ENCODE results near the gene KRT84.
A peak's percentile ranks its signal among the peaks of the same experiment; 100 is the strongest.
"Not testable (repeated sequence)": the region's sequence is repeated elsewhere in the genome, so short reads cannot be mapped to it uniquely, and the experiment has no call there.

Gene KRT84

GRCh38 chr12:52355176-52355575 lies 30.3 kb downstream of the KRT84 start:
- no peak for DNase-seq

DNA sequence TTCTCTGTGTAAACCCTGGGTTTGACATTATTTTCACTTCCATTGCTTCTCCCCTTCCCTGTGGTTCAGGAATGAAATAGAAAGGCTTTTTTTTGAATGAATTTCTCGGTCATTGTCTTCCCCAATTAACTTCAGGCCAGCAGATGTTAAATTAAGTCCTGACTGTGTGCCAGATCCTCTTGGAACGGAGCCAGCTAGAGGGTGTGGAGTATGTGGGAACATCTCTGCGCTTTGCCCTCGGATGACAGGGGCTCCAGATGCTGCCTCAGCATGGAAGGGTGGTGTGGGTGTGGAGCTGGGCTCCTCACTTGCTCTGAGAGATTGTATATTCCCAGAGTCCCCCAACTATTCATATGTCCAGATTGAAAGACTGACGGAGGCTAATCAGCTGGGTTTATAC lies 31.3 kb downstream of the KRT84 start:
- TF ChIP-seq POLR2A (IDR thresholded peaks at IDR 0.05; ENCODE audit: low read length) (no peak), GATA1 (IDR thresholded peaks at IDR 0.05; ENCODE audit: low read depth, low read length) (no peak)

More at GRCh38 chr12:52355176-52355575, 30.3 kb downstream of the KRT84 start:
- TF ChIP-seq GATA1 (IDR thresholded peaks at IDR 0.05; ENCODE audit: low read depth, low read length): no peak
- no peak for TF ChIP-seq POLR2A (IDR thresholded peaks at IDR 0.05; ENCODE audit: low read length)

DNA sequence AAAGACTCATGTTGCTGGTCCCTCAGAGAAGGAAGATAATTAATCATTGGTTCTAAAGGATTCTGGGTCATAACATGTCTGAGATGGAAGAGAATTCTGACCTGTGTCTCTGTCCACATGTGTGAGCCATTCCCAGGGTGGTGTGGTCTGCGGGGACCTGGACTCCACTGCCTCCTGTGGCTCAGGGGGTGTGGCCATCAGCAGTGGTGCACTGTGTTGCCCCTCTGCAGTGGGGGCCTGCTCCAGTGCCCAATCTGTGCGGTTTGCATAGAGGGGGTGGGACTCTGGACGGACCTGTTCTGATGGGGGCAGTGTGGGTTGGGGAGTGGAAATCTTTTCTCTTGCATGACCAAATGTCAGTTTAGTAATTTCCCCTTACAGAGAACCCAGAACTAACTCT lies 31.7 kb downstream of the KRT84 start:
- no peak for DNase-seq
- TF ChIP-seq GATA1 (IDR thresholded peaks at IDR 0.05; ENCODE audit: low read depth, low read length): no peak
- no peak for TF ChIP-seq POLR2A (IDR thresholded peaks at IDR 0.05; ENCODE audit: low read length)

More for the DNA sequence above, 31.3 kb downstream of the KRT84 start:
- peak in 1 of 2 experiments; percentile 6 for DNase-seq

DNA sequence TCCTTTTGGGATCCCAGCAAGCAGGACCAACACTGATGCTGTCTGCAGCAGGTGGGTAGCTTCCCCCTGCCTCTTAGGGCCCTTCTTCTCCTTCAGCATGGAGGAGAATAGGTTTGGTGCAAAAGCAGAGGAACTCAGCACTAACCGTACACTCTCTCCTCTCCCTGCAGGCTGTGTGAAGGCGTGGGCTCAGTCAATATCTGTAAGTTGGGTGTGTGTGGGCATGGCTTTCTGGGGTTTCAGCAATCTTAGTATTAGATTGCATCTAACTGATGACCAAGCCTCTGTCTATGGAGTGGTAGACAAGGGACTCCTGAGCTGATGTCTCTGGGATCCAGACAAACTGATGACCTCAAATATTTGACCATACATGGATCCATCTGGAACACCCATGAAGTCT lies 32.5 kb downstream of the KRT84 start:
- TF ChIP-seq GATA1 (IDR thresholded peaks at IDR 0.05; ENCODE audit: low read depth, low read length): no peak
- TF ChIP-seq POLR2A (IDR thresholded peaks at IDR 0.05; ENCODE audit: low read length): no peak
- no peak for DNase-seq

- TF ChIP-seq GATA1 (IDR thresholded peaks at IDR 0.05; ENCODE audit: low read depth, low read length) (no peak), POLR2A (IDR thresholded peaks at IDR 0.05; ENCODE audit: low read length) (no peak)
- DNase-seq: no peak
These were observed 34.0 kb downstream of the KRT84 start for GRCh38 chr12:52351196-52352059.

GRCh38 chr12:52350786-52351185 lies 34.7 kb downstream of the KRT84 start:
- TF ChIP-seq GATA1 (IDR thresholded peaks at IDR 0.05; ENCODE audit: low read depth, low read length): no peak
- TF ChIP-seq POLR2A (IDR thresholded peaks at IDR 0.05; ENCODE audit: low read length): no peak
- DNase-seq: no peak

GRCh38 chr12:52350021-52350620 lies 35.3 kb downstream of the KRT84 start:
- no peak for TF ChIP-seq POLR2A (IDR thresholded peaks at IDR 0.05; ENCODE audit: low read length)
- TF ChIP-seq GATA1 (IDR thresholded peaks at IDR 0.05; ENCODE audit: low read depth, low read length): no peak

DNA sequence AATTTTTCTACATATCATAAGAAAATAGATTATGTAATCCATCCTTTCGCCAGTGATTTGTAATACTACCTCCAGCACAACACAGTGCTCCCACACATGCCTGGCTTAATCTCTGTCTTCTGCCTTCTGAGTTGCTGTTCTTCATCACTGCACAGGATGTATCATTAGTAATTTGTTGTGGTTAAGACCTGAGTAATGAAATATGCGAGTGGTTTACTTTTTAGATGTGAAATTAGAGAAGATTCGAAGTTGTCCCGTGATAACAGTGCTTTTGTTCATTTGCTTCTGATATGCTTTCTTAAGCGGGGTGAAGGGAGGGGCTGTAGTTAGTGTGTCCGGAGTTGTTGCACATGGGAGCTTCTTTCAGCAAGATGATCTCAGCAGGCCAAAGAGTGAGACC lies 36.3 kb downstream of the KRT84 start:
- TF ChIP-seq POLR2A (IDR thresholded peaks at IDR 0.05; ENCODE audit: low read length) (no peak), GATA1 (IDR thresholded peaks at IDR 0.05; ENCODE audit: low read depth, low read length) (no peak)

More at GRCh38 chr12:52350021-52350620, 35.3 kb downstream of the KRT84 start:
- no peak for DNase-seq

GRCh38 chr12:52347551-52348510 lies 37.6 kb downstream of the KRT84 start:
- no peak for TF ChIP-seq POLR2A (IDR thresholded peaks at IDR 0.05; ENCODE audit: low read length)
- no peak for TF ChIP-seq GATA1 (IDR thresholded peaks at IDR 0.05; ENCODE audit: low read depth, low read length)

More for the DNA sequence above, 36.3 kb downstream of the KRT84 start:
- DNase-seq: no peak

DNA sequence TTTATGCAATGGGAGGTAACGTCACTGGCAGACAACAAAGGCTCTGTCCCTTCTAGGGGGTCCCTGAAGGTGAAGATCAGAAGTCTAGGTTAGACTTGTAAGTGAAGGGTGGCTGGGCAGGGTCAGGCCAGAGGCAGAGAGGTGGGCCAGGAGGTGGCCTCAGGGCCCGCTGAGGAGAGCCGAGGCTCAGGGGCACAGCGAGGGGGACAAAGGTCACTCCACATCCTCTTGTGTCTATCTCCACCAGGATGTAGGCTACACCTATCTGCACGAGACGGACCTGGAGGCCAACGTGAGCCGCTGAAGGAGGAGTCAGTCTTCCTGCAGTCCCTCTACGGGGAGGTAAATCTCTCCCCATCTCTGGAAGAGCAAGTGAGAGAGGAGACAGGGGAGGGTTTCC lies 38.4 kb downstream of the KRT84 start:
- no peak for TF ChIP-seq GATA1 (IDR thresholded peaks at IDR 0.05; ENCODE audit: low read depth, low read length)
- no peak for TF ChIP-seq POLR2A (IDR thresholded peaks at IDR 0.05; ENCODE audit: low read length)
- no peak for DNase-seq

More at GRCh38 chr12:52347551-52348510, 37.6 kb downstream of the KRT84 start:
- no peak for DNase-seq

DNA sequence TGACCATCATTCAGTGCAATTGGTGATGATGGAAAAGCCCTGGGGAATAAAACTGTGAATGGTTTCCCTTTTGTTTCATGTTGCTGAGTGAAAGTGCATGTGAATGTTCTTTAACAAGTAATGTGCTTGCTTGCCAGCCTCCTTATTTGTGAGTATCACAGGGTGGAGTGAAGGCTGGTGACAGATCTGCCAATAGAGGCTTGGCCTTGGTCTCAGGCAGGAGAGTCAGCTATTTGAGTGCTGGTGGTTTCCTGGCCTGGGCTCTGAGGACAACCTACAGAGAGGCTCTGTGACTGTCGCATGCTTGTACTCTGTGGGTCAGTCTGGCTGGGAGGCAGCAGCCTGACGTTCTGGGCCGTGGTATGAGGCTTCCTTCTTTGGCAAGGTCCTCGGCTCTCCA lies 38.9 kb downstream of the KRT84 start:
- no peak for DNase-seq
- TF ChIP-seq POLR2A (IDR thresholded peaks at IDR 0.05; ENCODE audit: low read length): no peak
- no peak for TF ChIP-seq GATA1 (IDR thresholded peaks at IDR 0.05; ENCODE audit: low read depth, low read length)

GRCh38 chr12:52345041-52345440 lies 40.4 kb downstream of the KRT84 start:
- not testable (repeated sequence) for DNase-seq

DNA sequence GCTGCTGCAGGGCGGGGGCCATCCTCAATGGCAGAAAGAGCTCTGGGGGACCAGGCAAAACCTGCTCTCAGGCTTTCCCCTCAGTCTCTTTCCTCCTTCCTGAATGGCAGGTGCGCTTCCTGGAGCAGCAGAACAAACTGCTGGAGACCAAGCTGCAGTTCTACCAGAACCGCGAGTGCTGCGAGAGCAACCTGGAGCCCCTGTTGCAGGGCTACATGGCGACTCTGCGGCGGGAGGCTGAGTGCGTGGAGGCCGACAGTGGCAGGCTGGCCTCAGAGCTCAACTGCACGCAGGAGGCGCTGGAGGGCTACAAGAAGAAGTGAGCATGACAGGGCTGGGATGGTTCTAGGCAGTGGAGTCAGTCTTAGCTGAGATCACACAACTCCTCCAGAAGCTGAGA lies 41.3 kb downstream of the KRT84 start:
- TF ChIP-seq GATA1 (IDR thresholded peaks at IDR 0.05; ENCODE audit: low read depth, low read length) (no peak), POLR2A (IDR thresholded peaks at IDR 0.05; ENCODE audit: low read length) (no peak)
- DNase-seq: no peak

- TF ChIP-seq POLR2A (IDR thresholded peaks at IDR 0.05; ENCODE audit: low read length): no peak
- TF ChIP-seq GATA1 (IDR thresholded peaks at IDR 0.05; ENCODE audit: low read depth, low read length): no peak
- no peak for DNase-seq
These were observed 41.9 kb downstream of the KRT84 start for GRCh38 chr12:52343550-52343949.
